Gastroesophageal sphincter (tissue), 3 donors: ENCODE measurements around the gene FLT3.

Experiments
- CTCF ChIP-seq, 4 experiments: fragments of 200-600 bp in 2 of 4; fragments of 450-650 bp in 2 of 4; sonication (generic) in 1 of 4; IDR thresholded peaks; one replicate each; pipeline ENCODE4 v1.5.1; 2017 to 2019; ENCODE audit warnings: antibody characterized with exemption in 4 of 4, mild to moderate bottlenecking in 2 of 4, moderate library complexity in 2 of 4
- EP300 ChIP-seq: sonication (generic); formaldehyde crosslinking; IDR thresholded peaks from one replicate; pipeline ENCODE4 v1.6.1; 2017; ENCODE audit warnings: antibody characterized with exemption, mild to moderate bottlenecking
- POLR2AphosphoS5 ChIP-seq: sonication (generic); formaldehyde crosslinking; IDR thresholded peaks from one replicate; pipeline ENCODE4 v1.6.1; 2017; ENCODE audit warnings: antibody characterized with exemption

GRCh38 chr13:28117689-28118377 is 17.5 kb upstream of the FLT3 start:
- no peak for TF ChIP-seq CTCF (IDR thresholded peaks at IDR 0.05)
- TF ChIP-seq EP300 = no peak
- TF ChIP-seq POLR2AphosphoS5 = no peak
